Ramos (cell line): Measurements from ENCODE around the gene SERPINB13.
"Not testable (repeated sequence)": the region's sequence is repeated elsewhere in the genome, so short reads cannot be mapped to it uniquely, and the experiment has no call there.

Experiments used
- in situ Hi-C: fragments of 300-500 bp; cut with MboI; formaldehyde crosslinking; loops from one replicate; pipeline ENCODE4 v1.14.3; 2022; ENCODE audit warnings: low sequenced_read_pairs; ENCODE audit not compliant: unreplicated experiment

SERPINB13 gene

DNA sequence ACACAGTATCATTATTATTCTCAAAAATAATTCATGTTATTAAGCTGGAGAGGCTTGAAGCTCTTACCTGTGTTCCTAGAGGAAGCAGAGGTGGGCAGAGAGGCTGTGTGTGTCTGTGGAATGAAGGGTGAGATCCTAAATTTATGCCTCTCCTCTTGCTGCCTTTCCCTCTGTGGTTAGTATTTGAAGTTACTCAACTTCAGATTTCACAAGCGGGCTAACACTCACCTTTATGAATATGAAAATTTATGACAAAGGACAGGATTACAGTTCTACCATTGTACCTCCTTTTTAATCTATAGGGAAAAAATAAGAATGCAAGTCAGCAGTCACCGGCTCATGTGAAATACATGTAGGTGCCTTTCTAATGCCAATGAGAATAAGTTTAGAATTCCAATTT lies 57.0 kb downstream of the SERPINB13 start, which contains the start of gene SERPINB4:
Gene SERPINB4, minus strand, starts transcription at position 115 of the 400 bp plus-strand sequence. CDS start 679 bp downstream, outside the sequence.
- in situ Hi-C loops: not testable (repeated sequence)

DNA sequence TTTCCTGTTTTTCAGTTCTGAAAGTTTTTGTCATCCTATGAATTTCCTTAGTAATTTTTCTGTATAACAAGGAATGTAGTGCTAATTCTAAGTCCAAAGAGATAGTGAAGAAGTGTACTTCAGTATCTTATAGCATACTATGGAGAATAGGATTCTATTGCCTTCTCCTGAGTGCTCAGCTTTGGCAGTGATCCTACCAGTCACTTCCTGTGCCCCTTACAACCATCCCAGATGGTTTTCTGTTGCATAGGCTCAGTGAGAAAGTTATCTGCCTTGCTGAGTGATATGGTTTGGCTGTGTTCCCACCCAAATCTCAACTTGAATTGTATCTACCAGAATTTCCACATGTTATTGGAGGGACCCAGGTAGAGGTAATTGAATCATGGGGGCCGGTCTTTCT lies 57.6 kb downstream of the SERPINB13 start:
- in situ Hi-C loops: not testable (repeated sequence)

DNA sequence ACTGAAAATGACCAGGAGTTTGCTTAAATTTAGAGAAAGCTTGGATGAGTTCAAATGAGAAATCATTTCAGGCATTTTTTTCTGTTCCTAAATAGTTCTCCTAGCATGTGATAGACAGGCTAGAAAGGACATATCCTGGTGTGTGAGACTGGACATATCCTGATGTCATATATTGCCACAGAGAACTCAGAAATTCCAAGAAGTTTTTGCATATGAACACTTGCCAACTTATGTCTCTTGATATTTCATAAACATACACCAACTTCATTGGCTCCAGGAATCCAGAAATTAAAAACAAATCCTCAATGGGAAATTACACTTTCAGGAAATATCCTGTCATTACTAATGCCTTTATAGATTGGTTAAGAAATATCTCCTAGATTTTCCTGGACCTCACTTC lies 59.8 kb downstream of the SERPINB13 start:
- in situ Hi-C loops: no loop called here

DNA sequence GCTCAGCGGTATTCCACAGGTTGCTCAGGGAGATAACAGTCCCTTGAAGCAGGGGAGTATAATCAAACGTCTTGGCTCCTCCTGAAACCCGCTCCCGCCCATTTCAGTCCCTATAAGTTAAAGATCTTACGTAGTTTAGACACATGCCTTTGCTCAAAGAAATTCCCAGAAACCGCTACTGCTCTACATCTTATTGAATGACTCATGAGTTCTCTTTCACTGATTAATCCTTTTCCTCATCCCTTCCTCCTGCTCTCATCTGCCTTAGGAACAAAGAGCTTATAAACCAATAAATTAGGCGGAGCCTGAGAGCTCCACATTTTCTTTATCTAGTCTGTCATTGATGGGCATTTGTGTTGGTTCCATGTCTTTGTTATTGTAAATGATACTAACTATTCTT lies 61.1 kb downstream of the SERPINB13 start:
- in situ Hi-C loops: no loop called here
